Endothelial cell of umbilical vein (primary cell): ENCODE results near the gene MAGI1. TPM values are rescaled to one million over a fixed set of nuclear protein-coding genes. Genes with fewer than 3 reads are reported as not detected.

ENCODE experiments used
- BruUV-seq: library from RNA; stranded (reverse); fragments of 400-500 nt; replicated peaks from 2 replicates; lab custom pipeline; 2021; lab: Mats Ljungman, UMichigan
- CTCF ChIA-PET: fragments of 300-600, 350-600 bp; sonication (Branson Sonifier 250); formaldehyde crosslinking; loops from one replicate; lab custom pipeline; 2021; ENCODE audit warnings: antibody characterized with exemption, inconsistent platforms; lab: Charles Lee
- POLR2A ChIA-PET: fragments of 300-600, 350-600 bp; sonication (Branson Sonifier 250); formaldehyde crosslinking; loops from one replicate; lab custom pipeline; 2021; ENCODE audit warnings: antibody characterized with exemption, inconsistent platforms; lab: Charles Lee
- DNase-seq: peaks from one replicate; pipeline ENCODE4 v3.0.0-alpha.2; 2011; ENCODE audit warnings: low read depth, low spot score
- FAIRE-seq: peaks from 2 replicates; lab custom pipeline; 2011; peaks lifted over from hg19 to GRCh38; lab: Jason Lieb, UNC
- H2AFZ ChIP-seq: 2 replicates; pipeline ENCODE4 v1.6.0; 2012; ENCODE audit warnings: low read depth, low read length, control low read depth, inconsistent platforms
- H3K27ac ChIP-seq: 2 replicates; pipeline ENCODE4 v1.5.1; 2011; ENCODE audit warnings: low read depth, mild to moderate bottlenecking, control low read depth, low read length, moderate library complexity; ENCODE audit not compliant: insufficient read depth
- H3K27me3 ChIP-seq, 2 experiments: 2 replicates each; pipeline versions ENCODE4 v1.6.0 to v1.6.1; 2011; ENCODE audit warnings: low read length in 2 of 2, mixed read lengths in 1 of 2; ENCODE audit not compliant: control insufficient read depth in 2 of 2, insufficient read depth in 2 of 2
- H3K36me3 ChIP-seq, 2 experiments: 2 replicates in 1 of 2; 3 replicates in 1 of 2; pipeline ENCODE4 v1.5.1; 2011; ENCODE audit warnings: low read length in 2 of 2, mild to moderate bottlenecking in 1 of 2, moderate library complexity in 1 of 2; ENCODE audit not compliant: control insufficient read depth in 2 of 2, insufficient read depth in 2 of 2; ENCODE audit errors: extremely low read depth in 1 of 2
- H3K4me1 ChIP-seq: 3 replicates; pipeline ENCODE4 v1.5.1; 2011; ENCODE audit warnings: mild to moderate bottlenecking, low read length; ENCODE audit not compliant: control insufficient read depth, insufficient read depth; ENCODE audit errors: extremely low read depth
- H3K4me2 ChIP-seq: 2 replicates; pipeline ENCODE4 v1.6.1; 2011; ENCODE audit warnings: low read length, control low read depth, mixed read lengths; ENCODE audit not compliant: insufficient read depth
- H3K4me3 ChIP-seq, 3 experiments: fragments of 200-600 bp in 1 of 3; sonication (generic), shearing (Covaris generic) in 1 of 3; replicated peaks in 1 of 3; 2 replicates each; pipeline ENCODE4 v1.5.1; 2011 to 2016; ENCODE audit warnings: control low read depth in 3 of 3, low read length in 3 of 3, mild to moderate bottlenecking in 2 of 3, inconsistent platforms in 1 of 3, low read depth in 1 of 3, moderate library complexity in 1 of 3; ENCODE audit not compliant: insufficient read depth in 1 of 3
- H3K79me2 ChIP-seq: 2 replicates; pipeline ENCODE4 v1.6.0; 2012; ENCODE audit warnings: low read length, inconsistent platforms; ENCODE audit not compliant: control insufficient read depth, insufficient read depth
- H3K9ac ChIP-seq: replicated peaks from 2 replicates; pipeline ENCODE3; 2011; ENCODE audit warnings: low read length, control low read depth; ENCODE audit not compliant: insufficient read depth; ENCODE audit errors: extremely low read depth
- H3K9me1 ChIP-seq: replicated peaks from 3 replicates; pipeline ENCODE4 v1.6.0; 2011; ENCODE audit warnings: mild to moderate bottlenecking, low read length; ENCODE audit not compliant: control insufficient read depth, insufficient read depth; ENCODE audit errors: extremely low read depth
- H3K9me3 ChIP-seq: replicated peaks from 2 replicates; pipeline ENCODE4 v1.5.1; 2012; ENCODE audit warnings: low read length, inconsistent platforms; ENCODE audit not compliant: control insufficient read depth, insufficient read depth
- H4K20me1 ChIP-seq: replicated peaks from 2 replicates; pipeline ENCODE3; 2011; ENCODE audit warnings: mild to moderate bottlenecking, low read length; ENCODE audit not compliant: control insufficient read depth, insufficient read depth; ENCODE audit errors: extremely low read depth
- CTCF ChIP-seq, 2 donors: IDR thresholded peaks; 1 replicate in 1 of 2; 2 replicates in 1 of 2; pipeline ENCODE4 v1.5.1; 2011; ENCODE audit warnings: low read length in 2 of 2, mild to moderate bottlenecking in 2 of 2, moderate library complexity in 2 of 2, control low read depth in 1 of 2, inconsistent platforms in 1 of 2, low read depth in 1 of 2; ENCODE audit not compliant: insufficient read depth in 1 of 2; ENCODE audit errors: extremely low read depth in 1 of 2
- EZH2 ChIP-seq: IDR thresholded peaks from 2 replicates; pipeline ENCODE4 v1.6.1; 2012; ENCODE audit warnings: borderline replicate concordance, low read depth, mild to moderate bottlenecking, moderate library complexity, low read length, inconsistent platforms; ENCODE audit not compliant: severe bottlenecking
- FOS ChIP-seq: IDR thresholded peaks from 2 replicates; pipeline ENCODE4 v1.6.1; 2011; ENCODE audit warnings: mild to moderate bottlenecking, low read length, moderate library complexity, borderline replicate concordance; ENCODE audit not compliant: insufficient read depth
- GATA2 ChIP-seq: IDR thresholded peaks from 2 replicates; pipeline ENCODE4 v1.7.0; 2011; ENCODE audit warnings: low read depth, mild to moderate bottlenecking, moderate library complexity, mixed read lengths, low read length; ENCODE audit not compliant: insufficient read length, insufficient read depth
- JUN ChIP-seq: IDR thresholded peaks from 2 replicates; pipeline ENCODE4 v1.6.1; 2011; ENCODE audit warnings: borderline replicate concordance, low read depth; ENCODE audit not compliant: insufficient read length, insufficient read depth
- MAX ChIP-seq: IDR thresholded peaks from 2 replicates; pipeline ENCODE4 v1.6.1; 2011; ENCODE audit not compliant: insufficient read depth, insufficient read length
- MYC ChIP-seq: IDR thresholded peaks from one replicate; pipeline ENCODE4 v1.6.1; 2011; ENCODE audit warnings: mild to moderate bottlenecking, low read depth, low read length
- POLR2A ChIP-seq: IDR thresholded peaks from 2 replicates; pipeline ENCODE4 v1.6.1; 2012; ENCODE audit warnings: low read depth, mild to moderate bottlenecking, control low read depth, low read length
- POLR2AphosphoS5 ChIP-seq: IDR thresholded peaks from 2 replicates; pipeline ENCODE4 v1.6.1; 2012; ENCODE audit warnings: low read depth, mild to moderate bottlenecking, control low read depth, low read length, moderate library complexity; ENCODE audit not compliant: insufficient read depth
- dilution Hi-C: fragments of 300-500 bp; cut with MboI; formaldehyde crosslinking; loops from one replicate; pipeline ENCODE4 v1.15.0; 2019; ENCODE audit warnings: low sequenced_read_pairs; ENCODE audit not compliant: extremely low pct_ligation_motif_present
- intact Hi-C: fragments of 100-400 bp; cut with micrococcal nuclease; formaldehyde crosslinking; loops from one replicate; pipeline ENCODE4 v1.10.0; 2022
- polyA plus RNA-seq, 4 experiments: library from polyadenylated mRNA; depleted of rRNA in 3 of 4; stranded (reverse) in 3 of 4; unstranded in 1 of 4; fragments of >200 nt; gene quantifications; 2 replicates each; pipeline versions ENCODE4 v1.2.1 to v1.2.3, GENCODE V29; 2011 to 2012; ENCODE audit warnings: missing spikeins in 1 of 4
- total RNA-seq: library from RNA; stranded (reverse); gene quantifications from 2 replicates; pipeline ENCODE4 v1.2.3, GENCODE V29; 2021

Gene MAGI1
- total and polyA plus RNA-seq, 2 donors (not counting 3 experiments of a cell fraction or from before 2014, with no cell fraction given): 10.1 to 47.9 TPM

GRCh38 chr3:65787340-65787739, 251.4 kb downstream of the MAGI1 start:
- no peak overlapping the region for H3K9ac ChIP-seq
- no peaks in the 10 kb centered on the region for H3K27me3 ChIP-seq
- no peaks in the 10 kb centered on the region for H3K9me1 ChIP-seq
- intact Hi-C loops (no loop called here), dilution Hi-C loops (no loop called here)
- POLR2A ChIA-PET: no interaction called here
- no peak for TF ChIP-seq POLR2A
- no peak for TF ChIP-seq MAX
- TF ChIP-seq POLR2AphosphoS5: no peak
- TF ChIP-seq GATA2: no peak
- TF ChIP-seq JUN: no peak
- no peak for TF ChIP-seq MYC
- no peak for TF ChIP-seq FOS
- no peak for TF ChIP-seq CTCF (IDR thresholded peaks at IDR 0.05; ENCODE audit: extremely low read depth in 1 of 2, insufficient read depth in 1 of 2, low read depth in 1 of 2, low read length in 2 of 2)
- no peak for TF ChIP-seq EZH2
- H3K9me3 ChIP-seq: no peaks in the 10 kb centered on the region
- no TSS peak for BruUV-seq
- no peak overlapping the region for H2AFZ ChIP-seq
- peak; percentile 21 for DNase-seq
- no peak overlapping the region for H3K4me2 ChIP-seq
- no peaks in the 10 kb centered on the region for H3K79me2 ChIP-seq
- H3K27ac ChIP-seq: no peak overlapping the region
- no peaks in the 10 kb centered on the region for H3K36me3 ChIP-seq
- no peak for FAIRE-seq
- CTCF ChIA-PET: interaction anchor here (1.2 to 1.3 kb wide), 2 partner anchors 214 to 409 kb away, joined by 3 to 4 read pairs; no protein-coding TSS in a partner anchor
- H3K4me3 ChIP-seq: no peak overlapping the region
- H4K20me1 ChIP-seq: no peaks in the 10 kb centered on the region
- no peaks in the 10 kb centered on the region for H3K4me1 ChIP-seq
